Liver (tissue), 9 donors: ENCODE data around the gene ABHD17A. TPM values are rescaled to one million over a fixed set of nuclear protein-coding genes. Genes with fewer than 3 reads are reported as not detected.

Experiments used
- DNase-seq: peaks from one replicate; pipeline ENCODE4 v3.0.0-alpha.2; 2017; ENCODE audit warnings: low spot score
- H3K27ac ChIP-seq, 2 donors: one replicate each; pipeline ENCODE4 v1.7.0; 2013; ENCODE audit warnings: inconsistent platforms in 2 of 2, low read length in 2 of 2, control low read depth in 1 of 2, low read depth in 1 of 2, mild to moderate bottlenecking in 1 of 2
- H3K27me3 ChIP-seq, 4 donors: one replicate each; pipeline versions ENCODE4 v1.6.1 to v1.7.0; 2013; ENCODE audit warnings: low read length in 3 of 4, inconsistent platforms in 1 of 4, mild to moderate bottlenecking in 1 of 4, moderate library complexity in 1 of 4; ENCODE audit not compliant: control insufficient read depth in 4 of 4, insufficient read depth in 4 of 4
- H3K36me3 ChIP-seq, 4 donors: one replicate each; pipeline versions ENCODE4 v1.6.1 to v1.7.0; 2013; ENCODE audit warnings: low read length in 3 of 4, mild to moderate bottlenecking in 3 of 4, low read depth in 1 of 4, moderate library complexity in 1 of 4; ENCODE audit not compliant: control insufficient read depth in 4 of 4, insufficient read depth in 3 of 4
- H3K4me1 ChIP-seq, 4 donors: one replicate each; pipeline versions ENCODE4 v1.6.1 to v1.7.0; 2013; ENCODE audit warnings: low read length in 3 of 4, mild to moderate bottlenecking in 3 of 4, moderate library complexity in 1 of 4; ENCODE audit not compliant: control insufficient read depth in 4 of 4, insufficient read depth in 4 of 4
- H3K4me3 ChIP-seq, 3 donors: one replicate each; pipeline versions ENCODE4 v1.6.1 to v1.7.0; 2013; ENCODE audit warnings: low read length in 3 of 3, control low read depth in 1 of 3, low read depth in 1 of 3, mild to moderate bottlenecking in 1 of 3
- H3K9ac ChIP-seq, 2 donors: one replicate each; pipeline ENCODE4 v1.7.0; 2013; ENCODE audit warnings: low read length in 2 of 2, mild to moderate bottlenecking in 2 of 2, moderate library complexity in 2 of 2, control low read depth in 1 of 2, low read depth in 1 of 2
- H3K9me3 ChIP-seq, 4 donors: one replicate each; pipeline versions ENCODE4 v1.6.1 to v1.7.0; 2013; ENCODE audit warnings: low read length in 3 of 4; ENCODE audit not compliant: control insufficient read depth in 4 of 4
- ATF3 ChIP-seq: IDR thresholded peaks from 2 replicates; pipeline ENCODE4 v1.6.1; 2016; ENCODE audit warnings: antibody characterized with exemption
- CTCF ChIP-seq: fragments of 150-350 bp; IDR thresholded peaks from 2 replicates; pipeline ENCODE4 v1.5.1; 2017; ENCODE audit warnings: improper control_type of control experiment, low read depth, low read length; ENCODE audit not compliant: missing input control
- FOXA1 ChIP-seq: IDR thresholded peaks from 2 replicates; pipeline ENCODE4 v1.6.1; 2016; ENCODE audit warnings: antibody characterized with exemption
- GABPA ChIP-seq, 2 donors: IDR thresholded peaks in 1 of 2; conservative IDR thresholded peaks in 1 of 2; 2 replicates each; pipeline ENCODE4 v1.6.1; 2016; ENCODE audit warnings: antibody characterized with exemption in 2 of 2, mild to moderate bottlenecking in 1 of 2, moderate library complexity in 1 of 2
- HNF4G ChIP-seq: IDR thresholded peaks from 2 replicates; pipeline ENCODE4 v1.6.1; 2016; ENCODE audit warnings: antibody characterized with exemption
- JUND ChIP-seq, 2 donors: IDR thresholded peaks; 2 replicates each; pipeline ENCODE4 v1.6.1; 2016; ENCODE audit warnings: antibody characterized with exemption in 2 of 2
- MAX ChIP-seq: IDR thresholded peaks from 2 replicates; pipeline ENCODE4 v1.6.1; 2016; ENCODE audit warnings: antibody characterized with exemption
- RAD21 ChIP-seq, 2 donors: IDR thresholded peaks; 2 replicates each; pipeline ENCODE4 v1.6.1; 2016; ENCODE audit warnings: antibody characterized with exemption in 2 of 2, mild to moderate bottlenecking in 2 of 2
- RXRA ChIP-seq, 2 donors: IDR thresholded peaks; 2 replicates each; pipeline ENCODE4 v1.6.1; 2017 to 2018; ENCODE audit warnings: antibody characterized with exemption in 2 of 2, mild to moderate bottlenecking in 1 of 2
- SP1 ChIP-seq: IDR thresholded peaks from 2 replicates; pipeline ENCODE4 v1.6.1; 2018; ENCODE audit warnings: antibody characterized with exemption, mild to moderate bottlenecking
- YY1 ChIP-seq: IDR thresholded peaks from 2 replicates; pipeline ENCODE4 v1.6.1; 2016; ENCODE audit warnings: antibody characterized with exemption, mild to moderate bottlenecking
- WGBS: extraction: QIAGEN DNeasy Blood & Tissue Kit; methylation state at CpG from one replicate; pipeline ENCODE4 v1.1.7; 2013; 5-methylcytosine and 5-hydroxymethylcytosine counted together
- polyA plus RNA-seq, 2 donors: library from polyadenylated mRNA; stranded (reverse) in 1 of 2; unstranded in 1 of 2; fragments of 200-250 nt in 1 of 2; fragments of >200 nt in 1 of 2; fragmentation: Nextera tagmentation in 1 of 2; extraction: Ambion mirVana in 1 of 2; gene quantifications; one replicate each; pipeline versions ENCODE4 v1.2.1 to v1.2.3, GENCODE V29; 2013 to 2015
- total RNA-seq, 2 donors: library from RNA; depleted of rRNA; stranded (reverse); fragments of >200 nt; gene quantifications; one replicate each; pipeline ENCODE4 v1.2.3, GENCODE V29; 2014
- donor health status: healthy.
- donor health status: healthy.
- donor health status: healthy.
- donor health status: healthy.
- donor health status: healthy.

The ABHD17A gene
- total and polyA plus RNA-seq, 4 donors = 8.1 to 30.2 (median 27.0) TPM

GRCh38 chr19:1851654-1852580, 33.4 kb downstream of the ABHD17A start:
- no peak overlapping the region for H3K4me3 ChIP-seq
- no peak for DNase-seq
- no peaks in the 10 kb centered on the region for H3K27me3 ChIP-seq
- TF ChIP-seq SP1 (no peak), FOXA1 (no peak), MAX (no peak), RAD21 (IDR thresholded peaks at IDR 0.05) (no peak)
- 54% methylated on average over 66 of the region's 66 CpGs for WGBS
- H3K9me3 ChIP-seq = no peaks in the 10 kb centered on the region
- peaks cover 20 to 36% (median 24%) of the 10 kb centered on the region in 4 donors for H3K4me1 ChIP-seq
- H3K36me3 ChIP-seq = peaks cover 0 to 2% (median 0%) of the 10 kb centered on the region in 4 donors
- H3K27ac ChIP-seq = no peak overlapping the region
- H3K9ac ChIP-seq = no peak overlapping the region

- DNase-seq = no peak
- Histone ChIP-seq H3K27ac (no peak overlapping the region), H3K27me3 (no peaks in the 10 kb centered on the region), H3K4me3 (no peak overlapping the region), H3K9me3 (no peaks in the 10 kb centered on the region), H3K9ac (no peak overlapping the region), H3K36me3 (peaks cover 0 to 2% (median 0%) of the 10 kb centered on the region in 4 donors), H3K4me1 (peaks cover 20 to 38% (median 26%) of the 10 kb centered on the region in 4 donors)
- TF ChIP-seq ATF3 (no peak), YY1 (no peak), SP1 (no peak), CTCF (peak; percentile 24), JUND (IDR thresholded peaks at IDR 0.05) (no peak), GABPA (IDR thresholded peaks at IDR 0.05 in 1 of 2, conservative IDR thresholded peaks at IDR 0.05 in 1 of 2) (no peak), RAD21 (IDR thresholded peaks at IDR 0.05) (peak in 1 of 2 donors; percentile 41)
- 77% methylated on average over 31 of the region's 31 CpGs for WGBS
Observed at GRCh38 chr19:1850809-1851653, 34.3 kb downstream of the ABHD17A start.

- Histone ChIP-seq H3K36me3 (peaks cover 0 to 2% (median 0%) of the 10 kb centered on the region in 4 donors), H3K27me3 (no peaks in the 10 kb centered on the region), H3K4me1 (peaks cover 18 to 40% (median 33%) of the 10 kb centered on the region in 4 donors), H3K27ac (no peak overlapping the region), H3K9me3 (no peaks in the 10 kb centered on the region), H3K4me3 (no peak overlapping the region), H3K9ac (no peak overlapping the region)
- WGBS = 92% methylated on average over 10 of the region's 10 CpGs
- TF ChIP-seq YY1 (no peak), HNF4G (no peak), ATF3 (no peak), RAD21 (IDR thresholded peaks at IDR 0.05) (no peak), RXRA (IDR thresholded peaks at IDR 0.05) (no peak)
- no peak for DNase-seq
Observed at GRCh38 chr19:1849886-1850398, 35.4 kb downstream of the ABHD17A start.
